Psoas muscle (tissue), 8 donors: Measurements from ENCODE around the gene UBE2L5. TPM values are rescaled to one million over a fixed set of nuclear protein-coding genes. Genes with fewer than 3 reads are reported as not detected.

Experiments used
- ATAC-seq, 4 donors: fragments of 200-7000 bp; cut with Tn5 transposase; one replicate each; pipeline ENCODE4 v1.9.1; 2020; ENCODE audit warnings: moderate library complexity in 3 of 4, mild to moderate bottlenecking in 2 of 4
- DNase-seq, 2 donors: peaks; one replicate each; pipeline ENCODE4 v3.0.0-alpha.2; 2020
- H3K27ac ChIP-seq: fragments of 200-600 bp; one replicate; pipeline ENCODE4 v1.8.0; 2022
- H3K27me3 ChIP-seq, 3 donors: fragments of 200-600 bp in 1 of 3; one replicate each; pipeline versions ENCODE4 v1.6.1 to v1.8.0; 2013 to 2022; ENCODE audit warnings: low read length in 2 of 3, mild to moderate bottlenecking in 2 of 3, moderate library complexity in 1 of 3; ENCODE audit not compliant: insufficient read depth in 3 of 3
- H3K36me3 ChIP-seq, 2 donors: fragments of 200-600 bp in 1 of 2; one replicate each; pipeline versions ENCODE4 v1.6.1 to v1.8.0; 2013 to 2022; ENCODE audit warnings: low read depth in 1 of 2, mild to moderate bottlenecking in 1 of 2, moderate library complexity in 1 of 2; ENCODE audit not compliant: insufficient read depth in 1 of 2
- H3K4me1 ChIP-seq: fragments of 200-600 bp; one replicate; pipeline ENCODE4 v1.8.0; 2022
- H3K4me3 ChIP-seq: fragments of 200-600 bp; one replicate; pipeline ENCODE4 v1.8.0; 2022; ENCODE audit warnings: mild to moderate bottlenecking
- H3K9me3 ChIP-seq: fragments of 200-600 bp; one replicate; pipeline ENCODE4 v1.8.0; 2022
- WGBS, 3 donors: extraction: QIAGEN DNeasy Blood & Tissue Kit; methylation state at CpG; one replicate each; pipeline versions ENCODE4 v1.1.6 to v1.1.7; 2013; 5-methylcytosine and 5-hydroxymethylcytosine counted together
- intact Hi-C, 2 donors: fragments of 100-400 bp; cut with DNase I; formaldehyde crosslinking; loops; one replicate each; pipeline versions ENCODE4 v1.11.0 to v1.14.2; 2022
- polyA plus RNA-seq, 3 donors: library from polyadenylated mRNA; stranded (reverse); fragments of 200-250 nt; gene quantifications; one replicate each; pipeline ENCODE4 v1.2.3, GENCODE V29; 2013
- total RNA-seq, 4 donors: library from RNA; stranded (reverse); fragmentation: NEBNext Ultra II Directional in 2 of 4; extraction: Animal tissue kit (Norgen Biotek cat#: 25700) in 2 of 4; gene quantifications; one replicate each; pipeline versions ENCODE4 v1.2.1 to v1.2.4, GENCODE V29; 2021 to 2023
- TF ChIP-seq, protein P1 (sequence below): fragments of 200-600 bp; IDR thresholded peaks from one replicate; pipeline ENCODE4 v1.8.0; 2022; ENCODE audit warnings: antibody characterized with exemption
- donor health status: healthy with polysubstance abuse.
- donor health status: DM: no; HTN: no; CAD: no; lungs with moderate emphysema.
- donor health status: Bipolar disorder and iron deficiency.
- donor health status: healthy.
- donor health status: DM: yes; HTN: yes; CAD: no.
- donor health status: DM: no; HTN: no; CAD: no.
- donor health status: DM: no; HTN: no; CAD: no.
- donor health status: DM: yes; HTN: yes; CAD: no.

The UBE2L5 gene
- total and polyA plus RNA-seq, 7 donors, result not detected

DNA sequence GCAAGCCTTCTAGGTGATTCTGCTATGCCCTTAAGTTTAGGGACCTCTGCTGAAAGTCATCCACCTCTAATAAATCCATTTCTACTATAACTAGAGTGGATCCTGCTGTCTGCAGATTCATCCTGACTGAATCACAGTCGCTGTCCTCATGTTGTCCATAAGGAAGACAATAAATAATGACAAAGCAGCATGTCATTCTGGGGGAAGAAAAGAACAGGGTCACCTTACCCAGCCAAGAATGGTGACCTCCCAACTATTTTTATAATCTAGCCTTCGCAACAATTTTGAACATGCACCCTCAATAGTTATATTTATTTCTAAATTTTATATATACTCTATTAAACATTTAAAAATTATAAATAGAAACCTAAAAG lies 45.0 kb upstream of the UBE2L5 start:
- no peak overlapping the region for H3K27ac ChIP-seq
- H3K4me1 ChIP-seq, result no peaks in the 10 kb centered on the region
- 38 to 55% (median 51%) methylated on average over 2 of the region's 2 CpGs for WGBS, 3 donors

DNA sequence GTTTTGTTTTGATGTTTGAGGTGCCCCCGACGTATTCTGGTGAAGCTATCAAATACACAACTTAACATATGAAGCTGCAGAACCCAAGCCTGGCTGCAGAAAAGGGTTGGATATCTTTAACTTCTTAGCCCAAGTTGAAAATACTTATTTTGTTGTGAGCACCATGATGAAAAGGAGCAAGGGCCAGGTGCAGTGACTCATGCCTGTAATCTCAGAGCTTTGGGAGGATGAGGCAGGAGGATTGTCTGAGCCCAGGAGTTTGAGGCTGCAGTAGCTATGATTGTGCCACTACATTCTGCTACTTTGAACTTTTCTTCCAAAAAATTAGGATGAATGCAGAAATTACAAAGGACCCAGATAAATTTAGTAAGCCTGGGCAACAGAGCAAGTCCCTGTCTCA lies 44.1 kb upstream of the UBE2L5 start:
- DNase-seq, result no peak
- intact Hi-C loops, result no loop called here
- 89 to 94% (median 93%) methylated on average over 2 of the region's 2 CpGs for WGBS, 3 donors
- Histone ChIP-seq H3K4me1 (no peaks in the 10 kb centered on the region), H3K9me3 (no peaks in the 10 kb centered on the region), H3K27ac (no peak overlapping the region), H3K36me3 (no peaks in the 10 kb centered on the region), H3K27me3 (no peaks in the 10 kb centered on the region), H3K4me3 (no peak overlapping the region)
- no peak for ATAC-seq
- TF ChIP-seq, protein P1, sequence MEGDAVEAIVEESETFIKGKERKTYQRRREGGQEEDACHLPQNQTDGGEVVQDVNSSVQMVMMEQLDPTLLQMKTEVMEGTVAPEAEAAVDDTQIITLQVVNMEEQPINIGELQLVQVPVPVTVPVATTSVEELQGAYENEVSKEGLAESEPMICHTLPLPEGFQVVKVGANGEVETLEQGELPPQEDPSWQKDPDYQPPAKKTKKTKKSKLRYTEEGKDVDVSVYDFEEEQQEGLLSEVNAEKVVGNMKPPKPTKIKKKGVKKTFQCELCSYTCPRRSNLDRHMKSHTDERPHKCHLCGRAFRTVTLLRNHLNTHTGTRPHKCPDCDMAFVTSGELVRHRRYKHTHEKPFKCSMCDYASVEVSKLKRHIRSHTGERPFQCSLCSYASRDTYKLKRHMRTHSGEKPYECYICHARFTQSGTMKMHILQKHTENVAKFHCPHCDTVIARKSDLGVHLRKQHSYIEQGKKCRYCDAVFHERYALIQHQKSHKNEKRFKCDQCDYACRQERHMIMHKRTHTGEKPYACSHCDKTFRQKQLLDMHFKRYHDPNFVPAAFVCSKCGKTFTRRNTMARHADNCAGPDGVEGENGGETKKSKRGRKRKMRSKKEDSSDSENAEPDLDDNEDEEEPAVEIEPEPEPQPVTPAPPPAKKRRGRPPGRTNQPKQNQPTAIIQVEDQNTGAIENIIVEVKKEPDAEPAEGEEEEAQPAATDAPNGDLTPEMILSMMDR, result no peak

More for the DNA sequence above, 45.0 kb upstream of the UBE2L5 start:
- H3K27me3 ChIP-seq, result no peaks in the 10 kb centered on the region
- DNase-seq (no peak), ATAC-seq (peak in 3 of 4 donors; percentile 27 to 79 (median 77))
- TF ChIP-seq, protein P1, result no peak
- H3K9me3 ChIP-seq, result no peaks in the 10 kb centered on the region
- H3K4me3 ChIP-seq, result no peak overlapping the region
- intact Hi-C loops, result no loop called here
- no peaks in the 10 kb centered on the region for H3K36me3 ChIP-seq

DNA sequence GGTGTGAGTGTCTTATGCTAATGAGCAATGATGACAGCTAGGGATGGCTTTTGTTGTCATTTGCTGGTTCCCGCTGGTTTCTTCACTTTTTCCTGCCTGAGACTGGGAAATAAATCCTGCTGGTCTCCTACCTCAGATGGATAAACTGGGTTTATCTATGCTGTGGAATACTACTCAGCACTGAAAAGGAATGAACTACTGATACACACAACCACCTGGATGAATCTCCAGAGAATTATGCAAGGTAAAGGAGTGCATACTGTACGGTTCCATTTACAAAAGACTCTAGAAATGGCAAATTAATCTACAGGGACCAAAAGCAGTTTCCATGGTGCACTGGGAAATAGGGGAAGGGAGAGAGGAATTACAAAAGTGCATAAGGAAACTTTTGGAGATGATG lies 41.2 kb upstream of the UBE2L5 start:
- intact Hi-C loops, result no loop called here
- WGBS, 3 donors, result 88 to 89% (median 89%) methylated on average over 2 of the region's 2 CpGs
- Histone ChIP-seq H3K27me3 (no peaks in the 10 kb centered on the region), H3K27ac (no peak overlapping the region), H3K4me1 (no peaks in the 10 kb centered on the region), H3K9me3 (no peaks in the 10 kb centered on the region), H3K36me3 (no peaks in the 10 kb centered on the region), H3K4me3 (no peak overlapping the region)
- no peak for ATAC-seq
- TF ChIP-seq, protein P1, result no peak
- DNase-seq, result no peak

DNA sequence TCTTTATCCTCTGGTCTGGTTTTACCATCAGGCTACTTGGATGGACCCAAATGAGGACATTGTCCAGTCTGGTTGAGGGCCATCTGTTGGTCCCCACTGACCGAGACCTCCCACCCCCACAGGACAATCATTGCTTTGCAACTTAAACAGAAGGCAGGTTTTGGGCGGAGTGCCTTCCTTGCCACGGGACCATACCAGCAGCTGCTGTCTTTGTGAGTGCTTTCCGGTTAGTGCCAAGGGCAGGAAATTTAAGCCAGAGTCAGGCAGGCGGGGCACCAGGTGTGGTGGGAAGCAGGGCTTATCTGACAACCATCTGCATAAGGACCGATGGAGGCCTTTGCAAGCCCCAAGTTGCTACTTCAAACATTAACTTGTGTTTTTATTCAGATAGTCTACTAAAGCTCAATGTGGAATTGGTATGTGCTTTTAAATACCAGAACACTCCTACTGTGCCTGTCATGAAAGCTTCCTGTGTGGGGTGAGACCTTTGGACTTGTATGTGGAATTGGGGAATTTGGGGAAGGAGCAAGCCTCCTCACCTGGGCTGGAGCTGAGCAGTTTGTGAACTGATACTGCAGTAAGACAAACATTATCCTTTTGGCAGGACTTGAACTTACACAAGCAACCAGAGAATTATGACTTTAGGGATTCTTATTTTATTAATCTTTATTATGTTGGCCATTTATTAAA lies 39.3 kb upstream of the UBE2L5 start:
- 45 to 49% (median 46%) methylated on average over 6 of the region's 6 CpGs for WGBS, 3 donors
- H3K9me3 ChIP-seq, result no peaks in the 10 kb centered on the region
- H3K36me3 ChIP-seq, result no peaks in the 10 kb centered on the region
- no peak overlapping the region for H3K4me3 ChIP-seq
- no peaks in the 10 kb centered on the region for H3K27me3 ChIP-seq
- H3K27ac ChIP-seq, result no peak overlapping the region
- ATAC-seq (peak in 2 of 4 donors; percentile 39 to 41), DNase-seq (no peak)
- TF ChIP-seq, protein P1, result no peak
- H3K4me1 ChIP-seq, result no peaks in the 10 kb centered on the region
- intact Hi-C loops, result no loop called here
